ENCODE measurements around the gene ADAMTS2. TPM values are rescaled to one million over a fixed set of nuclear protein-coding genes. Genes with fewer than 3 reads are reported as not detected.

The ADAMTS2 gene
- total and polyA plus RNA-seq, 2 of the 4 experiments (the other 2 are of a cell fraction): 19.0 to 58.8 TPM

DNA sequence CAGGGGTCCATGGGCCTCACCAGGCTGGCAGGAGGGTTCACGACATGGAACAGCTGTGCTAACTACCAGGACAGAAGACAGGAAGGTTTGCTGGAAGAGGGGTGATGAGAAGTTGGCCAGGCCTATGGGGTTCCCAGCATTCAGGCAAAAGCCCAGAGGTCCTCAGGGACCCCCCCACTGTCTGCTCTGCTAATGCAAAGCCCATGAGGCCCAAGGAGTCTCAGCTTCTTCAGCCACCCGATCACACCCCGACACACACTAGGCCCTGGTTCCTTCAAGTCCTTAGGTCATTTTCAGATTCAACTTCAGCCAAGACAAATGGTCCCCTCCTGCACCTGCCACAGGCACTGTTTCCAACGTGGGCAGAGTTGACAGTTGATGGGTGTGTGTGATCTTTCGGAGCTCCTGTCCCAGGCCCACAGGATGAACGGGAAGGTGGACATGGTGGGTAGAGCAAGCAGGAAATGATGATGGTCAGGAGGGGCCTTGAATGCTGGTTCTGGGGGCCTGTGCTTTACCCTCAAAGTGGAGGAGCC lies 20.4 kb downstream of the ADAMTS2 start:
- BruUV-seq (replicated peaks): no TSS peak
- Histone ChIP-seq H2BK120ac (ENCODE audit: low read depth, low read length) (no peak overlapping the region), H3K14ac (replicated peaks; ENCODE audit: low read depth, low read length) (no peak overlapping the region), H2BK5ac (ENCODE audit: low read depth, low read length, poor library complexity, severe bottlenecking) (no peak overlapping the region), H3K18ac (ENCODE audit: low read depth, low read length) (no peak overlapping the region), H3K9ac (ENCODE audit: low read depth, low read length) (no peak overlapping the region), H3K56ac (ENCODE audit: extremely low read depth, insufficient read depth, low read length) (no peak overlapping the region), H3K23ac (ENCODE audit: low read depth, low read length) (no peak overlapping the region), H3K9me1 (ENCODE audit: insufficient read depth, low read length) (peaks cover 21% of the 10 kb centered on the region), H3K4me1 (ENCODE audit: control insufficient read depth, insufficient read depth, low read length) (peaks cover 11% of the 10 kb centered on the region), H3K4me3 (ENCODE audit: insufficient read depth, low read depth, low read length) (no peak overlapping the region), H4K5ac (ENCODE audit: low read depth, low read length) (no peak overlapping the region), H3K4ac (ENCODE audit: low read depth, low read length) (no peak overlapping the region), H3K36me3 (ENCODE audit: control insufficient read depth, insufficient read depth, low read length) (no peaks in the 10 kb centered on the region), H3K4me2 (ENCODE audit: low read depth, low read length) (no peak overlapping the region), H3K27ac (ENCODE audit: insufficient read depth, low read length) (no peak overlapping the region), H2AK9ac (replicated peaks; ENCODE audit: low read depth, low read length, poor library complexity) (no peak overlapping the region), H3K27me3 (ENCODE audit: control insufficient read depth, insufficient read depth, low read length) (no peaks in the 10 kb centered on the region), H3K9me3 (ENCODE audit: control insufficient read depth, insufficient read depth, low read length) (no peaks in the 10 kb centered on the region), H2AFZ (replicated peaks; ENCODE audit: low read length, poor library complexity) (no peak overlapping the region), H2BK15ac (ENCODE audit: low read depth, low read length) (no peak overlapping the region), H2BK20ac (ENCODE audit: low read depth, low read length) (no peak overlapping the region), H4K8ac (ENCODE audit: low read depth in 2 of 2, low read length in 2 of 2) (no peak overlapping the region), H3K79me1 (ENCODE audit: low read depth in 1 of 2, low read length in 2 of 2) (peaks cover 21 to 71% of the 10 kb centered on the region in 2 experiments), H2AK5ac (ENCODE audit: low read depth, low read length) (no peak overlapping the region; the same call in 1 of the 2 replicates), H4K91ac (ENCODE audit: insufficient read depth, low read depth, low read length) (no peak overlapping the region), H4K20me1 (ENCODE audit: insufficient read depth, low read length) (peaks cover 28% of the 10 kb centered on the region)
- POLR2A ChIA-PET (ENCODE audit: unreplicated experiment): no interaction called here
- TF ChIP-seq MAZ (IDR thresholded peaks at IDR 0.05; ENCODE audit: borderline replicate concordance, low read depth, low read length) (no peak), NFE2L2 (IDR thresholded peaks at IDR 0.05; ENCODE audit: low read depth, low read length) (no peak), CEBPB (IDR thresholded peaks at IDR 0.05; ENCODE audit: low read depth, low read length) (no peak), POLR2A (IDR thresholded peaks at IDR 0.05; ENCODE audit: low read depth, low read length) (no peak), BHLHE40 (IDR thresholded peaks at IDR 0.05; ENCODE audit: low read depth, low read length) (no peak), MAFK (IDR thresholded peaks at IDR 0.05; ENCODE audit: low read depth, low read length) (no peak), MXI1 (IDR thresholded peaks at IDR 0.05; ENCODE audit: borderline replicate concordance, low read depth, low read length) (no peak), RAD21 (IDR thresholded peaks at IDR 0.05; ENCODE audit: low read length) (no peak), FOS (IDR thresholded peaks at IDR 0.05; ENCODE audit: low read depth, low read length) (no peak), SMC3 (IDR thresholded peaks at IDR 0.05; ENCODE audit: low read depth, low read length) (no peak)
- TF ChIP-seq, protein P1, sequence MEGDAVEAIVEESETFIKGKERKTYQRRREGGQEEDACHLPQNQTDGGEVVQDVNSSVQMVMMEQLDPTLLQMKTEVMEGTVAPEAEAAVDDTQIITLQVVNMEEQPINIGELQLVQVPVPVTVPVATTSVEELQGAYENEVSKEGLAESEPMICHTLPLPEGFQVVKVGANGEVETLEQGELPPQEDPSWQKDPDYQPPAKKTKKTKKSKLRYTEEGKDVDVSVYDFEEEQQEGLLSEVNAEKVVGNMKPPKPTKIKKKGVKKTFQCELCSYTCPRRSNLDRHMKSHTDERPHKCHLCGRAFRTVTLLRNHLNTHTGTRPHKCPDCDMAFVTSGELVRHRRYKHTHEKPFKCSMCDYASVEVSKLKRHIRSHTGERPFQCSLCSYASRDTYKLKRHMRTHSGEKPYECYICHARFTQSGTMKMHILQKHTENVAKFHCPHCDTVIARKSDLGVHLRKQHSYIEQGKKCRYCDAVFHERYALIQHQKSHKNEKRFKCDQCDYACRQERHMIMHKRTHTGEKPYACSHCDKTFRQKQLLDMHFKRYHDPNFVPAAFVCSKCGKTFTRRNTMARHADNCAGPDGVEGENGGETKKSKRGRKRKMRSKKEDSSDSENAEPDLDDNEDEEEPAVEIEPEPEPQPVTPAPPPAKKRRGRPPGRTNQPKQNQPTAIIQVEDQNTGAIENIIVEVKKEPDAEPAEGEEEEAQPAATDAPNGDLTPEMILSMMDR (conservative IDR thresholded peaks at IDR 0.05; ENCODE audit: low read depth, low read length): no peak
- in situ Hi-C loops (cut with MboI; ENCODE audit: low sequenced_read_pairs) (no loop called here), intact Hi-C loops (cut with micrococcal nuclease) (no loop called here), dilution Hi-C loops (cut with HindIII; ENCODE audit: low sequenced_read_pairs, unreplicated experiment) (no loop called here)
- CTCF ChIA-PET: interaction anchor here (0.9 to 1.1 kb wide), 2 partner anchors 10 to 11 kb away, joined by 3 read pairs; no protein-coding TSS in a partner anchor
- DNase-seq: no peak
- 70% methylated on average over 2 of the region's 6 CpGs; no CpG with 5 or more reads in 1 of the 2 experiments for WGBS, 2 experiments (ENCODE audit: extremely low coverage in 2 of 2, insufficient read length in 1 of 2)
- ATAC-seq (ENCODE audit: low read depth): no peak
